Hematopoietic multipotent progenitor cell treated with erythropoietin and hydrocortisone succinate and interleukin-3 and kit ligand, for 4 days (in vitro differentiated cells): Measurements from ENCODE around the gene ALG9.
"Not testable (repeated sequence)": the region's sequence is repeated elsewhere in the genome, so short reads cannot be mapped to it uniquely, and the experiment has no call there.

Experiments
- DNase-seq: peaks from one replicate; pipeline ENCODE4 v3.0.0-alpha.2; 2015

ALG9 gene

DNA sequence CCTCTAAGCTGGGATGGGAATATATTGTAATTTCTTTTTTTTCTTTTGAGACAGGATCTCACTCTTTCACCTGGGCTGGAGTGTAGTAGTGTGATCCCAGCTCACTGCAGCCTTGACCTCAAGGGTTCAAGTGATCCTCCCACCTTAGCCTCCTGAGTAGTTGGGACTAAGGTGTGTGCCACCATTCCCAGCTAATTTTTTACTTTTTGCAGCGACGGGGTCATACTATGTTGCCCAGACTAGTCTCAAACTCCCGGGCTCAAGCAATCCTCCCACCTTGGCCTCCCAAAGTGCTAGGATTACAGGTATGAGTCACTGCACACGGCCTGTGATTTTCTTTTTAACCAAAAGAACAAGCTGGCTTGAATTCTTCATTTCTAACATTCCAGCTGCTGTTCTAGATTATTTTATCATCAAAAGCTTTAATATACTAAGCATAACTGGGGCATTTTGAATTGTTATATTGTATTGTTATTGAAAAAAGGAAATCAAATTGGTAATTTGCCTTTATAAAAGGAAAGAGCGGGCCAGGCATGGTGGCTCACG, 78.4 kb downstream of the ALG9 start:
- DNase-seq, result no peak

DNA sequence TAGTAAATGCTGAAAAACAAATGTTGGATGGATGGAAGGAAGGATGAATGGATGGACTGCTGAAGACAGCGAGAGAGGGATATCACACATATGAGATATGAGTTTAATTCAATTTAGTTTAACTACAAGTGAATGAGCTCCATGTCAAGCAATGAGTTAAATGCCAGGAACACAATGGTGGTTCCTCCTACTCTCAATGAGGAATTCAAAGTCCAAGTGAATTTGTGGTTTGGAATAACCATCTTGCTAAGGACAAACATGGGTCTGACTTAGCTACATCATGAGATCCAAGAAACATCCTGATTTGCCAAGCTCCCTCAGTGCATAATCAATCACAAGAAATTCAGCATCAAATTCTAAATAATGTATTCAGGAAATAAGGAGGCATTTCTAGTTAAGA, 79.1 kb downstream of the ALG9 start:
- no peak for DNase-seq

DNA sequence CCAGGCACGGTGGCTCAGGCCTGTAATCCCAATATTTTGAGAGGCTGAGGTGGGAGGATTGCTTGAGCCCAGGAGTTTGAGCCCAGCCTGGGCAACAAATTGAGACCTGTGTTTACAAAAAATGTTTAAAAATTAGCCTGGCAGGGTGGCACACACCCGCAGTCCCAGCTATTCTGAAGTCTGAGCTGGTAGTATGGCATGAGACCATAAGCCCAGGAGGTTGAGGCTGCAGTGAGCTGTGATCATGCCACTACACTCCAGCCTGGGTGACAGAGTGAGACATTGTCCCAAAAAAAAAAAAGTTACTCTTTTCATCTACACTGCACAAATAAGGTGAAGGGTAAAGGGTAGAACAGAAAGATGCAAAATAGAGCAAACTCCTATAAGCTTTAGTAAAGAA, 82.9 kb downstream of the ALG9 start:
- no peak for DNase-seq

DNA sequence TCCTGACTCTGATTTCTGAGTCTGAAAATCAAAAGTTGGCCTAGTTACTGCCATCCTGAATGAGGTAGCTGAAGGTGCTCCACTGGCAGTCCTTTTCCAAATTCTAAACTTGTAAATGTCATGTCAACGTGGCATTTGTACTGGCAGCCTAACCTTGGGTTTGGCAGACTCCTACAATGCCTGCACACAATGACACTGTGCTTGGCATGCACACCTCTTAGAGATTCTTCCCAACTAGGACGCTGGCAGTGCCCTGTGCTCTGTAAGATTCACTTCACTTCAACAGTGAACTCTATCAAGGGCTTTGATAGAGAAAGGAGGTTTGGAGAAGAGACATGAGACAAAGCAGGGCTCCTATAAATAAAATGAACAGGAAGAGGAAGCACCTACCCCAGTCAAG, 83.3 kb downstream of the ALG9 start:
- DNase-seq, result no peak

DNA sequence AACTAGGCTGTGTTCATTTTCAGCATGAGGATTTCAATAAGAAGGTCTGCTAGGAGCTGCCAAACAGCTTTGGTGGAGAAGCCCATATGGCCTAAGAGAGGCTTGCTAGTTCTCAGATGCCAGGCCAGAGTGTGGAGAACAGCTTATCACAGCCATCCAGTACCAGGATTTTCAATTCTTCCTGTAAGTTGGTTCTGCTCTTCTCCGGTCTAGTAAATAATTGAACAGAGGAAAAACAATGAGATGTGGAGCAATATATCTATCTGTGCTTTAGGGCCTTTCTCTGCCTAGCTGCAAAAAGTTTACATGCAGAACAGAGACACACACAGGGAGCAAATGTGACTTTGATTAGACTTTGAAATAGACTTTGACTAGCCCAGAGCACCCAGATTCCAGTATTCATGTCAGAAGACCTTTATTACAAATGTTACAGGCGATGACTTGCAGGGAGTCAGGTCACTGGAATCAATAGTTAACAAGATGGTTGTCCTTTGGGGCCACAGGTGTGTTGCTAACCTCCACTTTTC, 85.4 kb downstream of the ALG9 start:
- DNase-seq, result no peak

DNA sequence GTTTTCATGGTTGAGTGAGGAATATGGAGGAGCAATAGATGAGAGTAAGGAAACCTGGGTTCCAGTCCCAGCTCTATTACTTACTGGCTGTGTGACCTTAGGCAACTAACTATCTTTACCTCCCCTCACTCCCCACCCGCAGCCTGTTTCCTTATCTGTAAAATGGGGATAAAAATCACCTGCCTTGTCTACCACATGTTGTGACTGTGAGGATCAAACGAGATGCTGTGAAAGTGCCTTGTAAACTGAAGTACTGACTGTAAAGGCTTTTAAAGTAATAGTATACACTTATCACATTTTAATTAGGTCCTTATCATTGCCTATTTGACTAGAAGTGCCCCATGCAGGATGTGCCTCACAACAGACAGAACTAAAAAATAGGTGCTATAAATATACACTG, 86.3 kb downstream of the ALG9 start:
- no peak for DNase-seq

DNA sequence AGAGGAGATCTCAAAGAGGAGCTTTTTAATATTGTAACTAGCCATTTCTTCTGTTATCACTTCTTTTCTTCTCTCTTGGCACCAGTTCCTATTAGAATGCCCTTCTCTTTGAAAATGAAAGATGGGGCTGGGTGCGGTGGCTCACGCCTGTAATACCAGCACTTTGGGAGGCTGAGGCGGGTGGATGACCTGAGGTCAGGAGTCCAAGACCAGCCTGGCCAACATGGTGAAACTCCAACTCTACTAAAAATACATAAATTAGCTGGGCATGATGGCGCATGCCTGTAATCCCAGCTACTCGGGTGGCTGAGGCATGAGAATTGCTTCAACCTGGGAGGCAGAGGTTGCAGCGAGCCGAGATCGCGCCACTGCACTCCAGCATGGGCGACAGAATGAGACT, 87.1 kb downstream of the ALG9 start:
- not testable (repeated sequence) for DNase-seq

DNA sequence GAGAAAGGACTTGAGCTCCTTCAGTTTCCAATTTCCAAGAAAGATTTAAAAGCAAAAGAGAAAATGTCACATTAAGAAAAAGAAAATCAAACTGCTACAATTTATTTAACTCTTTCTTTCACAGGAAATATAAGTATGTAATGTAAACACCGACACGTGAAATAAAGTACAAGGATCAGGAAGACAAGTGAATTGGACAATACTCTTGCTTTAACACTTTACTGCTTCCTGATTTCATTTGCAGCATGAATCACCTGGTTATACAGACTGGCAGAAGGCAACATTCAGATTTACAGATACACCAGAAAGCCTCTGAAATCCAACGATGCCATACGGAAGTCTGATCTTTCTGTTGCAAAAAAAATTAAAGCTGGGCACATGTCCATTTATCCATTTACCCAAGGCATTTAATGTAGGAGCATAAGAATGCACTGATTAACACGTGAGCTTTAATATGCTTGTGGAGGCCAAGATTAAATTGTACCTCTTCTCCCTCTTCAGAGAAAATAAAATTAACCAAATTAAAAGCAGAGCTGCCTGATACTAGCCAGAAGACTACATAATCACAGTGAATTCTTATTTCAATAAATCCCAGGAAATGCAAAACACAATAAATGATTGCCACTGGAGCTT, 89.2 kb downstream of the ALG9 start:
- no peak for DNase-seq

DNA sequence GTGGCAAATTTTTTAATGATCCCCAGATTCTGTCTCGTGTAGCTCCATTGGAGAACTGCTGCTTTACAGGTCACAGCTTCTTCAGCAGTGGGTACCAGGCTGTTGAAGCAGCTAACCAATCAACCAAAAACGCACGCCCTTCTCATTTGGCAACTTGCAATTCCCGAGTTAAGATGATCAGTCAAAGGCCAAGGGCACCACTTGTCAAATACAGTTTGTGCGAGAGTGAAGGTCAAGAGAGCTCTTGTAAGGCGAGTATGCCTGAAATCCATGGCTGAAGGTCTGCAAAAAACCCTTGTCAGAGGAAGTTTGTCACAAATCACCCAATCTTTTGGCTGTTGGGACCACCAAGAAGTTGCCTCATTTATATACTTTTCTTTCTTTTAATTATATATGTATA, 92.3 kb downstream of the ALG9 start:
- DNase-seq, result no peak

DNA sequence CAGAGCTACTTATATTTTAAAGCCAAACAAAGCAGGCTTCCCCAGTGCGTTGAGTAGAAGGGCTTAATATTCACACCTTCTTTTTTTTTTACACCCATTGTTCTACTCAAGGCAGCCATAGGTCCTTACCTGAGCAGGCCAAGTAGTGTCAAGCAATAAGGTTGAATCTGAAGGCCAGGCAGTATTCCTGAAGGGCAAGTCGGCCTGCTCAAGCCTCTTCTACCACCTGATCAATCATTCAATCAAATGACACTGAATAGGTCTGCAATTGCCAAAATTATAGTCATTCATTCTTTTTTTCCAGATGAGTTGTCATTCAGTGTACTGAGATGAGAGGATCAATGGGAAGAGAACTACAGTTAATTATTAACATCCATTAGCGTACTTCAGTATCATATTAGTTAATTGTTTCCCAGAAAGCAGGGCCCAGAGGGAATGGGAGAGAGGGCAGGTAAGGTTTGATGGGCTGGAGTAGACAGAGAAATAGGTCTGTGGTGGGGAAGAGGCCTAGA, 93.3 kb downstream of the ALG9 start:
- DNase-seq, result no peak

DNA sequence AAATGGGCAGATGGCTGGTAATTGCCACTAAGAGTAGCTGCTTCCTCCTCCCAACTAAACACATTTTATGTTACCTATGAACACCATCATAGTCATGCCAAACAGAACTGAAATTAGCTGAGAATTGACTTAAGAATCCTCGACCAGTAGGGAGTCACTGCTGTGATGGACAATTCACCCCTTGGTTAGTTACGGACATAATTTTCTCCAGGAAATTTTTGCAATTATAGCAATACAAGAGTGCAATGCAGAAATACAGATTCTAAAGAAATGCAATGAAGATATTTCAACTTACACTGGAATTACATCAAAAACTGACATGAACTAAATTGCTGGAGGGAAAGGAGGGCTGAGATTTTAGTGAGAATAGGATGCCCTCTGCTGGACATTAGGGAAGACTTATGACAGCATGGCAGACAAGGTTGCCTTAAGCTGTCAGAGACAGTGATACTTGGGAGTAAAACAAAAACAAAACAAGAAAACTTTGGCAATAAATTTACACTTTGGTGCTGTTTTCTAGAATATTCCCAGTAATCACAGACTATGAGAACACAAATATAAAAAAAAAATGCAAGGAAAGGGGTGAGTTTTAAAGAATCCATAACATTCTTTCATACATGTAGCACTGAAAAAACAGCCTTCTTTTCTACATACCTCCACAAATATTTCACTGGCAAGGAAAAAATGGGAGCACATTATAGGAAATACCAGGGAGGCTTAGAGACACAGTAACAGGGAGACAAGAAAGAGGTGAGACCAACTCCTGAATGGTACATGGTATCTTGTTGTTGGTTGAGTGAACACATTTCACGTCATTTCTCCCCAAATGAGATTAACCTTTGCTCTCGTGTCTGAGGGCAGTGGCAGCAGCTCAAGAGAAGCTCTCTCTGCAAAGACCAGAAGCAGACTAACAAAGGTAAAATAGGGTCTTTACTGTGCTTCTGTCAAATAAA, 94.0 kb downstream of the ALG9 start:
- DNase-seq, result peak; percentile 89

DNA sequence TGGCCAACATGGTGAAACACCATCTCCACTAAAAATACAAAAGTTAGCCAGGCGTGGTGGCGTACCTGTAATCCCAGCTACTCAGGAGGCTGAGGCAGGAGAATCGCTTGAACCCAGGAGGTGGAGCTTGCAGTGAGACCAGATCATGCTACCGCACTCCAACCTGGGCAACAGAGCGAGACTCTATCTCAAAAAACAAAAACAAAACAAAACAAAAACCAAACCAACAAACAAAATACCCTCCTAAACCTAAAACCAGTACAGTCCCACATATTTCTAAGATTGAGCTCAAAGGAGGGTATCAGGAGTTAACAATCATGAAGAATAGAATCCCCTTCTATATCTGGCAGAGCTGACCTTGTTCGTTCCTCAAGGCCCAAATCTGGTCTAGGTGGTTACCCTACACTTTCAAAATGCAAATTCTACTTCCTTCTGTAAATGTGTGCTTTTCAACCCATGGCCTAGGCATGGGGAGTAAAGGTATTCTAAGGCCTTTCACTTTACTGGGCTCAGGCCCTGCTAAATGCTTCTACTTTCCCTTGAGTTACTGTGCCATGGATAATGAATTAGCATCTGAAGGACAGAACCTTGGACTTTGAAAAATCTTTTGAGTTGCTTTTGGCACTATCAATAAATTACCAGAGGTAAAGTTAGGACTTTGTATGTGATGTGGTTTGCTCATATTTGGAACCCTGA, 94.8 kb downstream of the ALG9 start:
- DNase-seq, result no peak

DNA sequence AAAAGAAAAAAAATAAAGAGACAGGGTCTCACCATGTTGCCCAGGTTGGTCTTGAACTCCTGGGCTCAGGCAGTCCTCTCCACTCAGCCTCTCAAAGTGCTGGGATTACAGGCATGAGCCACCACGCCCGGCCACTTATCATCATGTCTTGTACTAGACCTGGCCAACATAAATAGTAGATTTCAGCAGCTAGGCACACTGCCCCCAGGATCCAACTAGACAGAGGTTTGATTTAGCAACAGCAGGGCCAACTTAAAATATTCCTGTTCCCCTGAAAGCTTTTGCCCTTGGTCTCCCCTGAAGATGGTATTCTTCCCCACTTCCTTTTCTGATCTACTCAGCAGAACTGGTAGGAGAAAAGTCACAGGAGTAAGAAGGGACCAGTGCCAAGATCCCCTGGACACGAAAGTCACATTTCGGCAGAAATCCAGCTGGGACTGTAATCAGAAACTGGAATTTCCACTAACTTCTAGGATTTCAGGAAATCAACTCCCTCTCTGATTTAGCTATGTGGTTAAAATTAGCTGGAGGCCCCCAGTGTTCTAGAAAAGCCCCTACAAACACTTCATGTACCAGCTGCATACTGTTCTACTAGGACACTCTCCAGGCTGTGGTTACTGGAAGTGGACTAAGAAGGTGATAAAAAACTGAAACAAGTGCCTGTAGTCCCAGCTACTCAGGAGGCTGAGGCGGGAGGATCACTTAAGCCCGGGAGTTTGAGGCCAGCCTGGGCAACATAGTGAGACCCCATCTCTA, 96.2 kb downstream of the ALG9 start:
- DNase-seq, result no peak

DNA sequence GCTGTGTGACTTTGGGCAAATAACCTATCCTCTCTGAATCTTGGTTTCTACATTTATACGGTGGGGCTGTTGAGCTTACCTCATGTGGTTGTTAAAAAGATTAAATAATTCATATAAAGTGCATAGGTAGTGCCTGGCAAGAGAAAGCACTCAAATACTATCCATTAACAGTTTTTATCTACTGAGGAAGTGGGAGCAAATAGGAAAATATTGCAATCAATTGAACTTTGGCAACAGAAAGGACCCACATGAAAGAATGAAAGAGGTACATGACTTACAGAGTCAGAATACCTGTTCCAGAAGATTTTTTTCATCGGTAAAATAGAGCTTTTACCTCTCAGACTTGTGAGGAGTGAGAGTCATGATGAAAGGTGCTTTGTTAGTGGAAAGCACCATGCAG, 98.8 kb downstream of the ALG9 start:
- no peak for DNase-seq

DNA sequence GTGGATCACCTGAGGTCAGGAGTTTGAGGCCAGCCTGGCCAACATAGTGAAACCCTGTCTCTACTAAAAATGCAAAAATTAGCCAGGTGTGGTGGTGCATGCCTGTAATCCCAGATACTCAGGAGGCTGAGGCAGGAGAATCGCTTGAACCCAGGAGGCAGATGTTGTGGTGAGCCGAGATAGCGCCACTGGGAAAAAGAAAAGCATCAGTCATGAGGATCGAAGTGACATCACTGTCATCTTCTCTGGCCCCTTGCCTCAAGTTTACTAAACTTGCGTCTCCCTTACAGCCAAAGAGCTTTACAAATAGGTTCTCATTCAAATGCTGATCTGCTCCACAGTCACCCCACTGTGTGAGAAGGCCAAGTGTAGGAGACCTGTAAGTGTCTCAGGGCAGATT, 100.2 kb downstream of the ALG9 start:
- not testable (repeated sequence) for DNase-seq

DNA sequence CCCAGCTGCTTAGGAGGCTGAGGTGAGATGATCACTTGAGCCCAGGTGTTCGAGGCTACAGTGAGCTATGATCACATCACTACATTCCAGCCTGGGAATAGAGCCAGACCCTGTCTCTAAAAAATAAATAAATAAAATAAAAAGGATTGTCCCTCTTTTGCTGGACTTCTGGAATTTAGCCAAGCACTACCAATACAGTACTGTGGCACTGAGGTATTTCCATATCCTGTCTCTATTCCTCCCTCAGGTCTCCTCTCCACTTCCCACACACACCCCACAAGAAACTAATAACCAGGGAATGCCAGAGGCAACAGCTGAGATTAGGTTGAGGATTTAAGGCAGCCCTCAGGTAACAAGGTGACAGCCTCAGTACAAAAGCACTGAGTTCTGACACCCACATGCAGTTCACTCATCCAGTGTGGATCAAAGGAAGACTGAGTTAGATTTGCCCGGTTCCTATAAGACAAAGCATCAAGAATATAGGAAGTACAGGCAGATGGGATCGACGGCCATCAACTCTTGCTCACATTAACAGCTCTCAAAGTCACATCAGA, 100.7 kb downstream of the ALG9 start:
- DNase-seq, result no peak

DNA sequence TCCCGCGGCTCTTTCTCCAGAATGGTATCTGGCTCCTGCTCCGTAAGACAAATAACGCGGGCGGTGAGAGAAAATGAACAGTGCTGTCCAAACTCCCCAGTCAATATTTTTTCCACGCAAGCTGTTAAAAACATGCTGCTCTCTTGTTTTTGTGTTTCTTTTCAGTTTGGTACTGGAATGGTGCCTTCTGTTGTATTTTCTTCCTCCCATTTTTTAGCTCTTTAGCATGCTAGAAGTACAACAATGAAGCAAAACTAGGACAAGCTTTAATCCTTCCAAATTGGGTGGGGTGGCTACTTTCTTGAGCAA, 104.6 kb downstream of the ALG9 start:
- no peak for DNase-seq

DNA sequence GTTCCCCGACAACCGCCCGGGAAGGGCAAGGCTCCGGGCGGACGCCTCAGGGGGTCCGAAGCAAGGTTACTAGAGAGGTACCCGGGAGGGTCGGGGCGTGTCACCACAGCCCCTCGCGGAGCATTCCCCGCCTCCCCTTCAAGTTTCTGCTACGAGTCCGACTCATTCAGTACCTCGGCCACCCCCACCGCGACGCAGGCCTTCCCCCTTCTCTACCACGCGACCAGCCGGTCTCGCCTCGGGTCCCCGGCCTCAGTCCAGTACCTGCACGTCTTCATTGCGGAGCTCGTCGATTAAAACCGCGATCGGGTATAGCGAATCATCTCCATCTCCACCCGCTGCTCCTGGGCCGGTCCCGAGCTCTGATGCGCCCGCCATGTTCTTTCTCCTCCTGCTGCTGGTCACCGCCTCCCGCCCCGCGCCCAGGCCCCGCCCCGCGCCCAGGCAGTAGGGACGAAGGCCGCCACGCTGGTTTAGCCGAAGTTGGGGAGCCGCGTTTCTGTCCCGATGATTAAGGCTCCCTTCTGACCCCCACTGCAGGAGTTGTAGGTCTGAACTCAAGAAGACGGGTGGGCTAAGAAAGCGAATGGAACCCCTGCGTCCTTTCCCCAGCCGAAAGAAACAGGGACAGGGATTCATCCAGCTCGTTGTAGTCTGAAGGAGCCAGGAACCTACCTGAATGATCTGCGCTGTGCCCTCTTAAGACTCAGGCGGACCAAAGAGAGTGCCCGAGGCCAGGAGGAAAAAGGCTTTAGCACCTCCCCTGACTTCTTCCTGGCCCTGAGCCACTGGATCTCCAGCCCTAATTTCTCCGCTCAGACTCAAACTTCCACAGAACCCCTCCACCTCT, 105.2 kb downstream of the ALG9 start, which contains the start of gene PPP2R1B:
Gene PPP2R1B (minus strand): TSS at position 406 of the 850 bp plus-strand sequence. CDS start 28 bp downstream, at position 378.
- peak; percentile 87 for DNase-seq

DNA sequence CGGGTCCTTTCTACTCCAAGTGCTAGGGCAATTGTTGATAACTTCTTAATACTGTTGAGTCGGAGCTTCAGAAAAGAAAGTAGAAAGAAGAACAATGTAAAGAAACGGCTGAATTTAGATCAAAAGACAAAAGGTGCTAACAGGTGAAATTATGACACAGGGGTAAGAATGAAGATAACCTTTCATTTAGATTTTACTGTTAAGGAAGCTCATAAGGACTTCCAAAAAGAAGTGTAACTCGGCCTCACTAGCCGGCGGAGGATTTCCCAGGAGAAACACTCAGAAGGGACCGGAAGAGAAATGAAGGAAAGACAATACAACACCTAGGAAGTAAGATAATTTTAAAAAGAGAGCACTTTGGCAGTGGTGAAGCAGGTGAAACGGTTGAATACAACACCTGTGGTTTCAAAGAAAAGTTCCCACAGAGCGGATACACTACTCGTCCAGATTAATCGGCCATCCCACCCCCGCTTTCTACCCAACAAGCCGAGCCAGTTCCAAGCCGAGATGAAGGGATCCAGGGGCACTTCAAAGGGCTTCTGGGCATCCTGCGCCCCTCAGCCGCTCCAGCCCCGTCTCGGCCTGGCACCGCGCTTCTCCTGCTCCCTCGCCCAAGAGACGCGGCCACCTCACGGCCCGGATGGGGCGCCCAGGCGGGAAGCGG, 105.9 kb downstream of the ALG9 start:
- no peak for DNase-seq

DNA sequence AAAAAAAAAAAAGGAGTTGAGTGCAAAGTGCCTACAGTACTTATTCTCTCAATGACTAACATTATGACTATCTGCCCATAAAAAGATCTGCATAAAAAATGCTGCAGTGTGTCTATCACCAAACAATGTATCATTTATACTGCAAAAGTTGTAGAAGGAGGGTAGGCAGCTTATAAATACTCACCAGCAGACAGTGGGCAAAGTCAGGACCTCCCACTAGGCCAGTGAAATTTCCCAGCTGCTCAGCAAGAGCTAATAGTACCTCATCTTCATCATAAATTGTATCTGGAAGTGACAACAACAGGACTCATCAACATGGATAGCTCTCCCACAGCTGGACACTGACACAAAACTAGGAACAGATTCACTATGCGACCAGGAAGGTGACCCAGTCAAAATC, 106.8 kb downstream of the ALG9 start:
- no peak for DNase-seq
